Esophagus muscularis mucosa (tissue), 4 donors: ENCODE measurements around the gene KRTAP4-5. TPM values are rescaled to one million over a fixed set of nuclear protein-coding genes. Genes with fewer than 3 reads are reported as not detected.
"Not testable (repeated sequence)": the region's sequence is repeated elsewhere in the genome, so short reads cannot be mapped to it uniquely, and the experiment has no call there.

ENCODE experiments used
- DNase-seq: peaks from one replicate; pipeline ENCODE4 v3.0.0-alpha.2; 2017; ENCODE audit errors: extremely low spot score
- H3K27ac ChIP-seq, 4 donors: fragments of 200-600 bp; sonication (generic); replicated peaks in 1 of 4; 1 replicate in 3 of 4; 2 replicates in 1 of 4; pipeline ENCODE4 v1.5.1; 2016 to 2019; ENCODE audit warnings: mild to moderate bottlenecking in 1 of 4
- H3K27me3 ChIP-seq, 4 donors: fragments of 200-600 bp; sonication (generic); one replicate each; pipeline versions ENCODE4 v1.5.1 to v1.6.0; 2016 to 2019
- H3K36me3 ChIP-seq, 4 donors: fragments of 200-600 bp; sonication (generic); one replicate each; pipeline ENCODE4 v1.5.1; 2016 to 2019
- H3K4me1 ChIP-seq, 4 donors: fragments of 200-600 bp; sonication (generic); one replicate each; pipeline ENCODE4 v1.5.1; 2016 to 2019
- H3K4me3 ChIP-seq, 4 donors: fragments of 200-600 bp; sonication (generic); 1 replicate in 2 of 4; 2 replicates in 2 of 4; pipeline ENCODE4 v1.5.1; 2016 to 2019; ENCODE audit warnings: mild to moderate bottlenecking in 4 of 4, moderate library complexity in 1 of 4
- H3K9me3 ChIP-seq, 4 donors: fragments of 200-600 bp; sonication (generic); 1 replicate in 3 of 4; 2 replicates in 1 of 4; pipeline ENCODE4 v1.5.1; 2016 to 2019
- CTCF ChIP-seq, 3 experiments: fragments of 200-600 bp in 2 of 3; fragments of 450-650 bp in 1 of 3; sonication (generic) in 2 of 3; IDR thresholded peaks; one replicate each; pipeline ENCODE4 v1.5.1; 2017 to 2019; ENCODE audit warnings: antibody characterized with exemption in 3 of 3, mild to moderate bottlenecking in 2 of 3, moderate library complexity in 1 of 3
- EP300 ChIP-seq: sonication (generic); formaldehyde crosslinking; IDR thresholded peaks from one replicate; pipeline ENCODE4 v1.6.1; 2017; ENCODE audit warnings: antibody characterized with exemption
- POLR2A ChIP-seq: fragments of 450-650 bp; IDR thresholded peaks from one replicate; pipeline ENCODE4 v1.6.1; 2017; ENCODE audit warnings: antibody characterized with exemption, moderate library complexity, mild to moderate bottlenecking, low read depth
- POLR2AphosphoS5 ChIP-seq, 2 donors: sonication (generic); formaldehyde crosslinking; IDR thresholded peaks; one replicate each; pipeline ENCODE4 v1.6.1; 2017; ENCODE audit warnings: antibody characterized with exemption in 2 of 2
- WGBS: methylation state at CpG from one replicate; pipeline ENCODE4 v1.1.5; 2018; 5-methylcytosine and 5-hydroxymethylcytosine counted together
- intact Hi-C: fragments of 100-400 bp; cut with DNase I; formaldehyde crosslinking; loops from one replicate; pipeline ENCODE4 v1.15.1; 2023
- total RNA-seq, 4 donors: library from RNA; depleted of rRNA; stranded (reverse); fragments of >200 nt; gene quantifications; one replicate each; pipeline versions ENCODE4 v1.1.0 to v1.2.1, GENCODE V29; 2016

The KRTAP4-5 gene
- total RNA-seq, 4 donors from 2014 or later: not detected

GRCh38 chr17:41118721-41119120, 30.9 kb downstream of the KRTAP4-5 start:
- H3K36me3 ChIP-seq: no peaks in the 10 kb centered on the region
- peaks cover 0 to 29% (median 0%) of the 10 kb centered on the region in 4 donors for H3K27me3 ChIP-seq
- DNase-seq: no peak
- no peaks in the 10 kb centered on the region for H3K9me3 ChIP-seq
- H3K27ac ChIP-seq: no peak overlapping the region
- H3K4me3 ChIP-seq: no peak overlapping the region
- 84% methylated on average over 4 of the region's 4 CpGs for WGBS
- H3K4me1 ChIP-seq: no peaks in the 10 kb centered on the region
- intact Hi-C loops: no loop called here
- TF ChIP-seq EP300 (no peak), POLR2A (no peak), CTCF (IDR thresholded peaks at IDR 0.05) (no peak), POLR2AphosphoS5 (IDR thresholded peaks at IDR 0.05) (no peak)

- peaks cover 0 to 24% (median 0%) of the 10 kb centered on the region in 4 donors for H3K27me3 ChIP-seq
- DNase-seq, intact Hi-C loops, H3K9me3 ChIP-seq, H3K4me1 ChIP-seq, H3K4me3 ChIP-seq, H3K36me3 ChIP-seq, H3K27ac ChIP-seq: not testable (repeated sequence)
- 68% methylated on average over 5 of the region's 10 CpGs for WGBS
Measured at GRCh38 chr17:41117846-41118386, 31.7 kb downstream of the KRTAP4-5 start, which contains the start of gene KRTAP4-11. TSS of gene KRTAP4-11 (minus strand) at chr17:41118373. CDS start at chr17:41118315, 58 bp downstream.

GRCh38 chr17:41116297-41116696, 33.3 kb downstream of the KRTAP4-5 start:
- Histone ChIP-seq H3K27ac (no peak overlapping the region), H3K9me3 (no peaks in the 10 kb centered on the region), H3K4me1 (no peaks in the 10 kb centered on the region), H3K27me3 (peaks cover 0 to 24% (median 0%) of the 10 kb centered on the region in 4 donors), H3K36me3 (no peaks in the 10 kb centered on the region), H3K4me3 (no peak overlapping the region)
- TF ChIP-seq POLR2A: no peak
- TF ChIP-seq CTCF (IDR thresholded peaks at IDR 0.05): no peak
- TF ChIP-seq EP300: no peak
- TF ChIP-seq POLR2AphosphoS5 (IDR thresholded peaks at IDR 0.05): no peak
- 66% methylated on average over 5 of the region's 5 CpGs for WGBS
- intact Hi-C loops: no loop called here
- no peak for DNase-seq

GRCh38 chr17:41111151-41111885, 38.3 kb downstream of the KRTAP4-5 start:
- no peak for DNase-seq
- peaks cover 0 to 12% (median 0%) of the 10 kb centered on the region in 4 donors for H3K27me3 ChIP-seq
- no peak overlapping the region for H3K4me3 ChIP-seq
- intact Hi-C loops: no loop called here
- no peaks in the 10 kb centered on the region for H3K36me3 ChIP-seq
- 68% methylated on average over 2 of the region's 2 CpGs for WGBS
- TF ChIP-seq CTCF (IDR thresholded peaks at IDR 0.05) (no peak), POLR2A (no peak), EP300 (no peak), POLR2AphosphoS5 (IDR thresholded peaks at IDR 0.05) (no peak)
- no peak overlapping the region for H3K27ac ChIP-seq
- no peaks in the 10 kb centered on the region for H3K4me1 ChIP-seq
- no peaks in the 10 kb centered on the region for H3K9me3 ChIP-seq

- H3K27ac ChIP-seq, H3K4me3 ChIP-seq, DNase-seq, intact Hi-C loops, H3K9me3 ChIP-seq, H3K4me1 ChIP-seq, H3K36me3 ChIP-seq, H3K27me3 ChIP-seq: not testable (repeated sequence)
- WGBS: 0% methylated on average over 1 of the region's 1 CpG
Measured at GRCh38 chr17:41108728-41109386, 40.8 kb downstream of the KRTAP4-5 start.
